Parathyroid adenoma (tissue), 2 donors: ENCODE data around the gene CD247.
A peak's percentile ranks its signal among the peaks of the same experiment; 100 is the strongest.

Source experiments
- H2AFZ ChIP-seq: fragments of 300-600 bp; sonication (generic); one replicate; pipeline ENCODE4 v1.7.0; 2017; ENCODE audit warnings: antibody characterized with exemption, mild to moderate bottlenecking
- H3K27ac ChIP-seq: fragments of 300-600 bp; sonication (generic); one replicate; pipeline ENCODE4 v1.7.0; 2017
- H3K27me3 ChIP-seq: fragments of 300-600 bp; sonication (generic); one replicate; pipeline ENCODE4 v1.7.0; 2017; ENCODE audit warnings: low read length; ENCODE audit not compliant: control insufficient read depth, insufficient read depth
- H3K36me3 ChIP-seq: fragments of 300-600 bp; sonication (generic); one replicate; pipeline ENCODE4 v1.7.0; 2017; ENCODE audit warnings: low read length; ENCODE audit not compliant: control insufficient read depth, insufficient read depth
- H3K4me1 ChIP-seq: fragments of 300-600 bp; sonication (generic); one replicate; pipeline ENCODE4 v1.7.0; 2017; ENCODE audit warnings: control low read depth
- H3K4me2 ChIP-seq: fragments of 300-600 bp; sonication (generic); one replicate; pipeline ENCODE4 v1.7.0; 2017; ENCODE audit warnings: low read length
- H3K4me3 ChIP-seq: fragments of 300-600 bp; sonication (generic); one replicate; pipeline ENCODE4 v1.7.0; 2017; ENCODE audit warnings: low read depth, low read length
- H3K79me2 ChIP-seq: fragments of 300-600 bp; sonication (generic); one replicate; pipeline ENCODE4 v1.7.0; 2017; ENCODE audit warnings: control low read depth
- H3K9ac ChIP-seq: fragments of 300-600 bp; sonication (generic); one replicate; pipeline ENCODE4 v1.7.0; 2017; ENCODE audit warnings: mild to moderate bottlenecking
- H3K9me3 ChIP-seq: fragments of 300-600 bp; sonication (generic); one replicate; pipeline ENCODE4 v1.7.0; 2017; ENCODE audit warnings: low read length; ENCODE audit not compliant: control insufficient read depth
- CTCF ChIP-seq: fragments of 300-600 bp; sonication (generic); IDR thresholded peaks from one replicate; pipeline ENCODE4 v1.7.0; 2017; ENCODE audit warnings: antibody characterized with exemption, mild to moderate bottlenecking
- donor health status: primary hyperparathyroidism.

The CD247 gene

GRCh38 chr1:167460836-167461235, 57.5 kb downstream of the CD247 start:
- Histone ChIP-seq H2AFZ (no peak overlapping the region), H3K4me3 (no peak overlapping the region), H3K9me3 (no peaks in the 10 kb centered on the region), H3K79me2 (no peaks in the 10 kb centered on the region), H3K4me1 (no peaks in the 10 kb centered on the region), H3K27me3 (no peaks in the 10 kb centered on the region), H3K27ac (no peak overlapping the region), H3K4me2 (no peak overlapping the region), H3K9ac (no peak overlapping the region), H3K36me3 (no peaks in the 10 kb centered on the region)
- TF ChIP-seq CTCF = no peak

- H3K4me1 ChIP-seq = no peaks in the 10 kb centered on the region
- H3K4me3 ChIP-seq = no peak overlapping the region
- H3K79me2 ChIP-seq = no peaks in the 10 kb centered on the region
- no peak overlapping the region for H2AFZ ChIP-seq
- no peaks in the 10 kb centered on the region for H3K9me3 ChIP-seq
- H3K27me3 ChIP-seq = no peaks in the 10 kb centered on the region
- H3K4me2 ChIP-seq = no peak overlapping the region
- H3K27ac ChIP-seq = no peak overlapping the region
- no peak overlapping the region for H3K9ac ChIP-seq
- TF ChIP-seq CTCF = no peak
- H3K36me3 ChIP-seq = no peaks in the 10 kb centered on the region
These were observed 60.3 kb downstream of the CD247 start for GRCh38 chr1:167457936-167458584.

- no peak overlapping the region for H3K4me3 ChIP-seq
- H3K36me3 ChIP-seq = no peaks in the 10 kb centered on the region
- H3K79me2 ChIP-seq = no peaks in the 10 kb centered on the region
- H3K9me3 ChIP-seq = no peaks in the 10 kb centered on the region
- no peaks in the 10 kb centered on the region for H3K4me1 ChIP-seq
- no peak overlapping the region for H3K9ac ChIP-seq
- H2AFZ ChIP-seq = no peak overlapping the region
- no peak overlapping the region for H3K4me2 ChIP-seq
- H3K27me3 ChIP-seq = no peaks in the 10 kb centered on the region
- no peak overlapping the region for H3K27ac ChIP-seq
- TF ChIP-seq CTCF = no peak
These were observed 61.4 kb downstream of the CD247 start for GRCh38 chr1:167456926-167457325.

GRCh38 chr1:167456524-167456923, 61.8 kb downstream of the CD247 start:
- H3K79me2 ChIP-seq = no peaks in the 10 kb centered on the region
- H3K9ac ChIP-seq = no peak overlapping the region
- no peaks in the 10 kb centered on the region for H3K9me3 ChIP-seq
- H3K36me3 ChIP-seq = no peaks in the 10 kb centered on the region
- peak overlapping the region; percentile 84 for H3K4me3 ChIP-seq
- peak overlapping the region; percentile 97 for H2AFZ ChIP-seq
- no peaks in the 10 kb centered on the region for H3K27me3 ChIP-seq
- H3K27ac ChIP-seq = no peak overlapping the region
- H3K4me2 ChIP-seq = peak overlapping the region; percentile 100
- H3K4me1 ChIP-seq = no peaks in the 10 kb centered on the region
- TF ChIP-seq CTCF = no peak

GRCh38 chr1:167455786-167456446, 62.4 kb downstream of the CD247 start:
- peak overlapping the region; percentile 100 for H3K4me2 ChIP-seq

More at GRCh38 chr1:167455786-167456446, 62.4 kb downstream of the CD247 start:
- H3K9ac ChIP-seq = peak overlapping the region; percentile 76
- no peaks in the 10 kb centered on the region for H3K9me3 ChIP-seq
- H3K27me3 ChIP-seq = no peaks in the 10 kb centered on the region
- no peaks in the 10 kb centered on the region for H3K79me2 ChIP-seq
- TF ChIP-seq CTCF = no peak
- H3K36me3 ChIP-seq = no peaks in the 10 kb centered on the region
- H2AFZ ChIP-seq = peak overlapping the region; percentile 97
- peak overlapping the region; percentile 84 for H3K4me3 ChIP-seq
- H3K27ac ChIP-seq = peak overlapping the region; percentile 83
- no peaks in the 10 kb centered on the region for H3K4me1 ChIP-seq
